Measurements from ENCODE around the gene TDRD10.

Gene TDRD10

GRCh38 chr1:154502066-154502743 is at the start of gene TDRD10, which contains the start of gene SHE:
Gene TDRD10, plus strand, starts transcription at chr1:154502219. Its CDS starts 4,685 bp downstream, at chr1:154506904.
Gene SHE, minus strand, starts transcription at chr1:154502412. Its CDS starts 386 bp downstream, at chr1:154502026.
- DNase-seq = no peak

- no peak for DNase-seq
Observed at GRCh38 chr1:154453161-154453560, 48.9 kb upstream of the TDRD10 start.

GRCh38 chr1:154453574-154454352 is 48.3 kb upstream of the TDRD10 start:
- no peak for DNase-seq

- no peak for DNase-seq
Observed at GRCh38 chr1:154454386-154455120, 47.5 kb upstream of the TDRD10 start.

GRCh38 chr1:154456631-154457030 is 45.4 kb upstream of the TDRD10 start:
- no peak for DNase-seq

- no peak for DNase-seq
Observed at GRCh38 chr1:154459080-154459479, 42.9 kb upstream of the TDRD10 start.

- no peak for DNase-seq
Observed at GRCh38 chr1:154460695-154461260, 41.2 kb upstream of the TDRD10 start.

- DNase-seq = no peak
Observed at GRCh38 chr1:154463512-154463990, 38.5 kb upstream of the TDRD10 start.

GRCh38 chr1:154465621-154466195 is 36.3 kb upstream of the TDRD10 start:
- DNase-seq = no peak

- no peak for DNase-seq
Observed at GRCh38 chr1:154466206-154466605, 35.8 kb upstream of the TDRD10 start.

- DNase-seq = no peak
Observed at GRCh38 chr1:154466921-154467417, 35.0 kb upstream of the TDRD10 start.

- no peak for DNase-seq
Observed at GRCh38 chr1:154467434-154468102, 34.5 kb upstream of the TDRD10 start.

GRCh38 chr1:154468535-154469250 is 33.3 kb upstream of the TDRD10 start:
- no peak for DNase-seq

GRCh38 chr1:154469844-154470560 is 32.0 kb upstream of the TDRD10 start:
- no peak for DNase-seq

- DNase-seq = no peak
Observed at GRCh38 chr1:154471304-154471703, 30.7 kb upstream of the TDRD10 start.

- DNase-seq = no peak
Observed at GRCh38 chr1:154474802-154475201, 27.2 kb upstream of the TDRD10 start.

GRCh38 chr1:154476791-154477190 is 25.2 kb upstream of the TDRD10 start:
- DNase-seq = no peak

GRCh38 chr1:154478013-154478412 is 24.0 kb upstream of the TDRD10 start:
- no peak for DNase-seq

GRCh38 chr1:154478639-154479038 is 23.4 kb upstream of the TDRD10 start:
- DNase-seq = no peak

GRCh38 chr1:154479764-154480421 is 22.1 kb upstream of the TDRD10 start:
- DNase-seq = peak; percentile 69
